ENCODE measurements around the gene TCP11L2. TPM values are rescaled to one million over a fixed set of nuclear protein-coding genes. Genes with fewer than 3 reads are reported as not detected.

TCP11L2 gene
- total and polyA plus RNA-seq, 9 of the 15 experiments (the other 6 are each of a cell fraction or from before 2014, with no cell fraction given), result 0.39 to 4.5 (median 1.3) TPM

DNA sequence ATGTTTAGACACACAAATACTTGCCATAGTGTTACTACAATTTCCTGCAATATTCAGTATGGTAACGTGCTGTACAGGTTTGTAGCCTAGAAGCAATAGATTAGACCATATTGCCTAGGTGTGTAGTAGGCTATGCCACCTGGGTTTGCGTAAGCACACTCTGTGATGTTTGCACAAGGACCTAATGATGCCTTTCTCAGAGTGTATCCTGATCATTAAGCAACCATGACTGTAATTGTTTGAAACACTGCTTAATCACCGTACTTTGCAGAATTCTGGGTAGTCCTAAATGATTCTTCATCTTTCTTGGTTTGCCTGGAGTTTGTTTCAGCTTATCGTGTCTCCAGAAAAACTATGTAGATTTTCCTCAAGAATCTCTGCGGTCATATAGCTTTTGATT, 11.2 kb upstream of the TCP11L2 start (continued):
- TF ChIP-seq, protein P1, sequence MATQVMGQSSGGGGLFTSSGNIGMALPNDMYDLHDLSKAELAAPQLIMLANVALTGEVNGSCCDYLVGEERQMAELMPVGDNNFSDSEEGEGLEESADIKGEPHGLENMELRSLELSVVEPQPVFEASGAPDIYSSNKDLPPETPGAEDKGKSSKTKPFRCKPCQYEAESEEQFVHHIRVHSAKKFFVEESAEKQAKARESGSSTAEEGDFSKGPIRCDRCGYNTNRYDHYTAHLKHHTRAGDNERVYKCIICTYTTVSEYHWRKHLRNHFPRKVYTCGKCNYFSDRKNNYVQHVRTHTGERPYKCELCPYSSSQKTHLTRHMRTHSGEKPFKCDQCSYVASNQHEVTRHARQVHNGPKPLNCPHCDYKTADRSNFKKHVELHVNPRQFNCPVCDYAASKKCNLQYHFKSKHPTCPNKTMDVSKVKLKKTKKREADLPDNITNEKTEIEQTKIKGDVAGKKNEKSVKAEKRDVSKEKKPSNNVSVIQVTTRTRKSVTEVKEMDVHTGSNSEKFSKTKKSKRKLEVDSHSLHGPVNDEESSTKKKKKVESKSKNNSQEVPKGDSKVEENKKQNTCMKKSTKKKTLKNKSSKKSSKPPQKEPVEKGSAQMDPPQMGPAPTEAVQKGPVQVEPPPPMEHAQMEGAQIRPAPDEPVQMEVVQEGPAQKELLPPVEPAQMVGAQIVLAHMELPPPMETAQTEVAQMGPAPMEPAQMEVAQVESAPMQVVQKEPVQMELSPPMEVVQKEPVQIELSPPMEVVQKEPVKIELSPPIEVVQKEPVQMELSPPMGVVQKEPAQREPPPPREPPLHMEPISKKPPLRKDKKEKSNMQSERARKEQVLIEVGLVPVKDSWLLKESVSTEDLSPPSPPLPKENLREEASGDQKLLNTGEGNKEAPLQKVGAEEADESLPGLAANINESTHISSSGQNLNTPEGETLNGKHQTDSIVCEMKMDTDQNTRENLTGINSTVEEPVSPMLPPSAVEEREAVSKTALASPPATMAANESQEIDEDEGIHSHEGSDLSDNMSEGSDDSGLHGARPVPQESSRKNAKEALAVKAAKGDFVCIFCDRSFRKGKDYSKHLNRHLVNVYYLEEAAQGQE (IDR thresholded peaks at IDR 0.05; ENCODE audit: borderline replicate concordance), result no peak
- TF ChIP-seq, protein P1 (CRISPR knock-in tag; IDR thresholded peaks at IDR 0.05; ENCODE audit: low read depth), result no peak
- no peak for TF ChIP-seq CREBBP (IDR thresholded peaks at IDR 0.05; ENCODE audit: low read depth, low read length)
- TF ChIP-seq, protein P2, sequence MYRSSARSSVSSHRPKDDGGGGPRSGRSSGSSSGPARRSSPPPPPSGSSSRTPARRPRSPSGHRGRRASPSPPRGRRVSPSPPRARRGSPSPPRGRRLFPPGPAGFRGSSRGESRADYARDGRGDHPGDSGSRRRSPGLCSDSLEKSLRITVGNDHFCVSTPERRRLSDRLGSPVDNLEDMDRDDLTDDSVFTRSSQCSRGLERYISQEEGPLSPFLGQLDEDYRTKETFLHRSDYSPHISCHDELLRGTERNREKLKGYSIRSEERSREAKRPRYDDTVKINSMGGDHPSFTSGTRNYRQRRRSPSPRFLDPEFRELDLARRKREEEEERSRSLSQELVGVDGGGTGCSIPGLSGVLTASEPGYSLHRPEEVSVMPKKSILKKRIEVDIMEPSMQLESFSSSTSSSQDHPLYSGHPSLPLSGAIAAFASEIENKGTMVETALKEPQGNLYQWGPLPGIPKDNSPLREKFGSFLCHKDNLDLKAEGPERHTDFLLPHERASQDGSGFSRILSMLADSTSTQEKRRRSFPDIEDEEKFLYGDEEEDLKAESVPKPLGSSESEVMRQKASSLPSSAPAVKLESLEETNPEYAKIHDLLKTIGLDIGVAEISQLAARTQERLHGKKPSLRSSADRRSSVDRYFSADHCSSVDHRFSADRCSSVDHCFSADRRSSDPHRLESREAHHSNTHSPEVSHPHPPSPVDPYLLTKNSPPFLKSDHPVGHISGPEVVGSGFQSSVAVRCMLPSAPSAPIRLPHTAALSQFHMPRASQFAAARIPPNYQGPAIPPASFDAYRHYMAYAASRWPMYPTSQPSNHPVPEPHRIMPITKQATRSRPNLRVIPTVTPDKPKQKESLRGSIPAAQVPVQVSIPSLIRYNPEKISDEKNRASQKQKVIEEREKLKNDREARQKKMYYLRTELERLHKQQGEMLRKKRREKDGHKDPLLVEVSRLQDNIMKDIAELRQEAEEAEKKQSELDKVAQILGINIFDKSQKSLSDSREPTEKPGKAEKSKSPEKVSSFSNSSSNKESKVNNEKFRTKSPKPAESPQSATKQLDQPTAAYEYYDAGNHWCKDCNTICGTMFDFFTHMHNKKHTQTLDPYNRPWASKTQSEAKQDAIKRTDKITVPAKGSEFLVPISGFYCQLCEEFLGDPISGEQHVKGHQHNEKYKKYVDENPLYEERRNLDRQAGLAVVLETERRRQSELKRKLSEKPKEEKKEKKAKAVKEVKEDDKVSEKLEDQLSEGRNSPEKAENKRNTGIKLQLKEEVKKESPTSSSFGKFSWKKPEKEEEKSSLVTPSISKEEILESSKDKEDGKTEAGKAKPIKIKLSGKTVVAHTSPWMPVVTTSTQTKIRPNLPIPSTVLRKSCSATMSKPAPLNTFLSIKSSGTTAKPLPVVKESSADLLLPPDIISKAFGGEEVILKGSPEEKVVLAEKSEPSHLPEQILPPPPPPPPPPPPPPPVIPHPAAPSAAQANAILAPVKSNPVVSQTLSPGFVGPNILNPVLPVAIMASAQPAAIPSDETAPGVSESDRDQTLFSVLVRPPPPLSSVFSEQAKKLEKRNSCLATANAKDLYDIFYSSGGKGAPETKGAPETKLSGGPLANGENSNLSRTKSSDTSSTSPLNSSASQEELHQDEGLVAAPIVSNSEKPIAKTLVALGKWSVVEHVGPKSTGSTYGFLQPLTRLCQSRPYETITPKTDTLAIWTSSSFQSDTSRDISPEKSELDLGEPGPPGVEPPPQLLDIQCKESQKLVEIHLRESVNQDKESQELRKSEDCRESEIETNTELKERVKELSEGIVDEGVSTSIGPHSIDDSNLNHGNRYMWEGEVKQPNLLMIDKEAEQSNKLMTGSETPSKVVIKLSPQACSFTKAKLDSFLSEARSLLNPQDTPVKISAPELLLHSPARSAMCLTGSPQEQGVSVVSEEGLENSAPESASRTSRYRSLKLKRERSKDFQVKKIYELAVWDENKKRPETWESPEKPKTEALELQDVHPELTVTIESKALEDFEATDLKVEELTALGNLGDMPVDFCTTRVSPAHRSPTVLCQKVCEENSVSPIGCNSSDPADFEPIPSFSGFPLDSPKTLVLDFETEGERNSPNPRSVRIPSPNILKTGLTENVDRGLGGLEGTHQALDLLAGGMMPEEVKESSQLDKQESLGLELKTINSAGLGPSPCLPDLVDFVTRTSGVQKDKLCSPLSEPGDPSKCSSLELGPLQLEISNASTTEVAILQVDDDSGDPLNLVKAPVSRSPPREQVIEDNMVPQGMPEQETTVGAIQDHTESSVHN (IDR thresholded peaks at IDR 0.05; ENCODE audit: borderline replicate concordance in 1 of 2, low read depth in 1 of 2), result no peak
- TF ChIP-seq, protein P3, sequence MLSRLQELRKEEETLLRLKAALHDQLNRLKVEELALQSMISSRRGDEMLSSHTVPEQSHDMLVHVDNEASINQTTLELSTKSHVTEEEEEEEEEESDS (CRISPR knock-in tag; IDR thresholded peaks at IDR 0.05), result no peak
- no peak for TF ChIP-seq BRCA1 (IDR thresholded peaks at IDR 0.05)
- no peak for TF ChIP-seq BRCA1 (CRISPR knock-in tag; IDR thresholded peaks at IDR 0.05)
- TF ChIP-seq YBX1 (IDR thresholded peaks at IDR 0.05), result no peak
- no peak for TF ChIP-seq SOX6 (IDR thresholded peaks at IDR 0.05)
